PFSK-1 (cell line): ENCODE data around the gene RASA2.

Experiments used
- FOXP2 ChIP-seq: optimal IDR thresholded peaks from 2 replicates; pipeline ENCODE3; 2011; ENCODE audit warnings: borderline replicate concordance, control low read depth, inconsistent platforms; ENCODE audit not compliant: insufficient read depth; ENCODE audit errors: extremely low read length, extremely low read depth
- POLR2AphosphoS5 ChIP-seq: IDR thresholded peaks from 2 replicates; pipeline ENCODE4 v1.6.1; 2012; ENCODE audit warnings: low read depth, mild to moderate bottlenecking, control low read depth, low read length, moderate library complexity
- SIN3A ChIP-seq: IDR thresholded peaks from 2 replicates; pipeline ENCODE4 v1.6.1; 2012; ENCODE audit warnings: mild to moderate bottlenecking, low read length, moderate library complexity, borderline replicate concordance; ENCODE audit not compliant: insufficient read depth
- TAF1 ChIP-seq: IDR thresholded peaks from 2 replicates; pipeline ENCODE4 v1.6.1; 2012; ENCODE audit warnings: low read length, control low read depth, borderline replicate concordance; ENCODE audit not compliant: insufficient read depth
- TF ChIP-seq, protein P1 (sequence below), 2 experiments: IDR thresholded peaks; 2 replicates each; pipeline versions ENCODE4 v1.6.1 to v1.8.0; 2011 to 2012; ENCODE audit warnings: low read depth in 2 of 2, low read length in 2 of 2, control low read depth in 1 of 2, inconsistent platforms in 1 of 2, mild to moderate bottlenecking in 1 of 2, moderate library complexity in 1 of 2; ENCODE audit not compliant: insufficient read depth in 1 of 2

The RASA2 gene

GRCh38 chr3:141476033-141476432 is 10.8 kb upstream of the RASA2 start:
- TF ChIP-seq SIN3A (no peak), TAF1 (no peak), FOXP2 (no peak), POLR2AphosphoS5 (no peak)
- TF ChIP-seq, protein P1, sequence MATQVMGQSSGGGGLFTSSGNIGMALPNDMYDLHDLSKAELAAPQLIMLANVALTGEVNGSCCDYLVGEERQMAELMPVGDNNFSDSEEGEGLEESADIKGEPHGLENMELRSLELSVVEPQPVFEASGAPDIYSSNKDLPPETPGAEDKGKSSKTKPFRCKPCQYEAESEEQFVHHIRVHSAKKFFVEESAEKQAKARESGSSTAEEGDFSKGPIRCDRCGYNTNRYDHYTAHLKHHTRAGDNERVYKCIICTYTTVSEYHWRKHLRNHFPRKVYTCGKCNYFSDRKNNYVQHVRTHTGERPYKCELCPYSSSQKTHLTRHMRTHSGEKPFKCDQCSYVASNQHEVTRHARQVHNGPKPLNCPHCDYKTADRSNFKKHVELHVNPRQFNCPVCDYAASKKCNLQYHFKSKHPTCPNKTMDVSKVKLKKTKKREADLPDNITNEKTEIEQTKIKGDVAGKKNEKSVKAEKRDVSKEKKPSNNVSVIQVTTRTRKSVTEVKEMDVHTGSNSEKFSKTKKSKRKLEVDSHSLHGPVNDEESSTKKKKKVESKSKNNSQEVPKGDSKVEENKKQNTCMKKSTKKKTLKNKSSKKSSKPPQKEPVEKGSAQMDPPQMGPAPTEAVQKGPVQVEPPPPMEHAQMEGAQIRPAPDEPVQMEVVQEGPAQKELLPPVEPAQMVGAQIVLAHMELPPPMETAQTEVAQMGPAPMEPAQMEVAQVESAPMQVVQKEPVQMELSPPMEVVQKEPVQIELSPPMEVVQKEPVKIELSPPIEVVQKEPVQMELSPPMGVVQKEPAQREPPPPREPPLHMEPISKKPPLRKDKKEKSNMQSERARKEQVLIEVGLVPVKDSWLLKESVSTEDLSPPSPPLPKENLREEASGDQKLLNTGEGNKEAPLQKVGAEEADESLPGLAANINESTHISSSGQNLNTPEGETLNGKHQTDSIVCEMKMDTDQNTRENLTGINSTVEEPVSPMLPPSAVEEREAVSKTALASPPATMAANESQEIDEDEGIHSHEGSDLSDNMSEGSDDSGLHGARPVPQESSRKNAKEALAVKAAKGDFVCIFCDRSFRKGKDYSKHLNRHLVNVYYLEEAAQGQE (IDR thresholded peaks at IDR 0.05; ENCODE audit: insufficient read depth in 1 of 2, low read depth in 2 of 2, low read length in 2 of 2) = no peak

DNA sequence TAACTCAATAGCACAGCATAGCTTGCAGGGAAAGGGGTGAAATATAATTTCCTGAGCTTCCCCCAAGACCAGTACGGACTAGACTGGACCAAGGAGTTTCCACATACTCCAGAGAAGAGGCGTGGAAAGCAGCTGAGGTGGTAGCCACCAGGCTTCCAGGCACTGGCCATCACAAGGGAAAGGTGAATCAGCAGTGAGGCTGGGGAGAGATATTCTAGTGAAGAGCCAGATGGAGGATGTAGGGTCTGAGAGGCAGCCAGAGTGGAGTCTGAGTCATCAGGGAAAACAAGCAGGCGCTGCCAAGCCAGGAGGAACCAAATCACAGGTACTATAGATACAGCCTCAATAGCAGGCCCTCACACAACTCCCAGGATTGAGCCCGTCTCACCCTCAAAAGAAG is 9.6 kb upstream of the RASA2 start:
- TF ChIP-seq FOXP2 = no peak
- TF ChIP-seq, protein P1 (IDR thresholded peaks at IDR 0.05; ENCODE audit: insufficient read depth in 1 of 2, low read depth in 2 of 2, low read length in 2 of 2) = no peak
- TF ChIP-seq POLR2AphosphoS5 = no peak
- no peak for TF ChIP-seq TAF1
- no peak for TF ChIP-seq SIN3A

DNA sequence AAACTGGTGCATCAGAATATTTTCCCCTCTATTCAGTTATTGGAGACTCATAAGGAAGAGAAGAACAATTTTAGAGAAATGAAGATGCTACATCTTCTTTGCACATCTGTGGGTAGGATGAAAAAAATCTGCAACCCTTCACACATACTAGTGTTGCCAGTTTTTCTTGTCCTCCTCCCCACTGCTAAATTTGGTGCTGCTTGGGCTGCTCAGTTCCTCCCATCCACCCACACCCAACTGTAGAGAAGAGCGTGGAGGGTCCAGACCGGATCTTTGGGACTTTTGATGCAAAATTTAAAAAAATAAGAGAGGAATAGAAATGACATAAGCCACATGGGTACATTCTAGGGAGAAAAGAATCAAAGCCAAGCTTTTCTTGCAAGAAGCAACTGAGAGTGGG is 8.7 kb upstream of the RASA2 start:
- TF ChIP-seq SIN3A (no peak), FOXP2 (no peak), TAF1 (no peak), POLR2AphosphoS5 (no peak)
- TF ChIP-seq, protein P1 (IDR thresholded peaks at IDR 0.05; ENCODE audit: insufficient read depth in 1 of 2, low read depth in 2 of 2, low read length in 2 of 2) = no peak

- TF ChIP-seq FOXP2 = no peak
- TF ChIP-seq POLR2AphosphoS5 = no peak
- TF ChIP-seq TAF1 = no peak
- TF ChIP-seq, protein P1 (IDR thresholded peaks at IDR 0.05; ENCODE audit: insufficient read depth in 1 of 2, low read depth in 2 of 2, low read length in 2 of 2) = no peak
Measured at GRCh38 chr3:141482245-141482922, 4.4 kb upstream of the RASA2 start.
